ENCODE data around the gene SNX1.

SNX1 gene

GRCh38 chr15:64164436-64164835 is 68.7 kb downstream of the SNX1 start:
- Histone ChIP-seq H3K4me3 (ENCODE audit: low read depth, low read length) (no peak overlapping the region), H3K27ac (no peak overlapping the region), H3K36me3 (replicated peaks) (peaks cover 22% of the 10 kb centered on the region), H3K27me3 (replicated peaks) (no peaks in the 10 kb centered on the region)
- no peak for DNase-seq
- no peak for TF ChIP-seq CTCF (IDR thresholded peaks at IDR 0.05; ENCODE audit: low read depth, low read length, missing control alignments)
- in situ Hi-C loops (cut with HindIII; ENCODE audit: low pct_ligation_motif_present, low sequenced_read_pairs), result no loop called here

DNA sequence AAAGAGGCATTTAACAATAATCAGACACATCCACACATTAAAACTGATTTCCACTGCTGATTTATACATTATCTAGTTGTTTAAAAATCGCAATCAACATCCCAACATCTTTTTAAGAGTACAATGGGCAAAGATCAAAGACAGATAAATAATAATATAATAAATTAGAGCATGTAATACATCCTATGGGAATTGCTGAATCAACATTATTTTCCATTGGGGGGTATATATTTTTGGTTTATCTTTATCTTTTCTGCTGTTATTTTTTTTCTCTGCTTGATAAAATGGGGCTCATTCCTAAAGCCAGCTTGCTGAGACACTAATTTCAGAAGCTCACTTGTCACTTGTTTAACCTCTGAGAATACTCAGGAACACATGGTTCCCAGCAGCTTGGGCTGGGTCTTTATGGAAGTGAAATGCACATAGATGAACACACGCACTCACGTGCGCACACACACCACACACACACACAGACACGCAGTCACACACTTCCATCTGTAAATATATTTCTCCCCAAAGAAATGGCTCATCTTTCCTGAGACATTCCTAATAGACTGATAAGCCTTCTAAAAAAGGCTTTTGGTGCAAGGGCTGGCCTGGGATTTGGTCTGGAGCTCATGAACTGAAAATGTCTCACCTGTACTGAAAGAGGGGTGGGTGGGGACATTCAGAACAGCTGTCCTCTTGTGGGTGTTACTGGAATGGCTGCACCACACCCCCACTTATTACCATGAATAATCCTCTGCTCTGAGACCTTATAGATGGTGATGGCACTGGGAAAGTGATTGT is 70.5 kb downstream of the SNX1 start:
- no peak overlapping the region for H3K4me3 ChIP-seq (ENCODE audit: low read depth, low read length)
- TF ChIP-seq CTCF (IDR thresholded peaks at IDR 0.05; ENCODE audit: low read depth, low read length, missing control alignments), result no peak
- H3K27ac ChIP-seq, result no peak overlapping the region
- no peak for DNase-seq
- H3K36me3 ChIP-seq (replicated peaks), result peaks cover 18% of the 10 kb centered on the region
- in situ Hi-C loops (cut with HindIII; ENCODE audit: low pct_ligation_motif_present, low sequenced_read_pairs), result no loop called here
- no peaks in the 10 kb centered on the region for H3K27me3 ChIP-seq (replicated peaks)

GRCh38 chr15:64180235-64180824 is 84.5 kb downstream of the SNX1 start:
- TF ChIP-seq CTCF (IDR thresholded peaks at IDR 0.05; ENCODE audit: low read depth, low read length, missing control alignments), result no peak
- H3K27me3 ChIP-seq (replicated peaks), result no peaks in the 10 kb centered on the region
- H3K27ac ChIP-seq, result no peak overlapping the region

GRCh38 chr15:64182859-64183370 is 87.1 kb downstream of the SNX1 start:
- Histone ChIP-seq H3K27me3 (replicated peaks) (no peaks in the 10 kb centered on the region), H3K4me3 (ENCODE audit: low read depth, low read length) (no peak overlapping the region), H3K27ac (no peak overlapping the region), H3K36me3 (replicated peaks) (peaks cover 9% of the 10 kb centered on the region)
- TF ChIP-seq CTCF (IDR thresholded peaks at IDR 0.05; ENCODE audit: low read depth, low read length, missing control alignments), result no peak
- in situ Hi-C loops (cut with HindIII; ENCODE audit: low pct_ligation_motif_present, low sequenced_read_pairs), result no loop called here
- DNase-seq, result no peak

More at GRCh38 chr15:64180235-64180824, 84.5 kb downstream of the SNX1 start:
- Histone ChIP-seq H3K36me3 (replicated peaks) (peaks cover 14% of the 10 kb centered on the region), H3K4me3 (ENCODE audit: low read depth, low read length) (no peak overlapping the region)
- in situ Hi-C loops (cut with HindIII; ENCODE audit: low pct_ligation_motif_present, low sequenced_read_pairs), result no loop called here
- DNase-seq, result no peak

GRCh38 chr15:64185146-64185911 is 89.5 kb downstream of the SNX1 start:
- Histone ChIP-seq H3K36me3 (replicated peaks) (no peaks in the 10 kb centered on the region), H3K4me3 (ENCODE audit: low read depth, low read length) (no peak overlapping the region), H3K27ac (no peak overlapping the region), H3K27me3 (replicated peaks) (no peaks in the 10 kb centered on the region)
- DNase-seq, result no peak
- TF ChIP-seq CTCF (IDR thresholded peaks at IDR 0.05; ENCODE audit: low read depth, low read length, missing control alignments), result no peak
- in situ Hi-C loops (cut with HindIII; ENCODE audit: low pct_ligation_motif_present, low sequenced_read_pairs), result no loop called here

Data from brain microvascular endothelial cell (primary cell).